GM19099 (cell line): Measurements from ENCODE around the gene PIKFYVE.
A peak's percentile ranks its signal among the peaks of the same experiment; 100 is the strongest.

Experiments
- POLR2A ChIP-seq: IDR thresholded peaks from 3 replicates; pipeline ENCODE4 v1.6.1; 2011; ENCODE audit warnings: low read depth; ENCODE audit not compliant: insufficient read length; ENCODE audit errors: extremely low read depth

The PIKFYVE gene

GRCh38 chr2:208265801-208266552 is at the start of gene PIKFYVE:
Gene PIKFYVE (plus strand): TSS chr2:208266255. CDS start chr2:208271520, 5,265 bp downstream.
- TF ChIP-seq POLR2A, result peak; percentile 62

DNA sequence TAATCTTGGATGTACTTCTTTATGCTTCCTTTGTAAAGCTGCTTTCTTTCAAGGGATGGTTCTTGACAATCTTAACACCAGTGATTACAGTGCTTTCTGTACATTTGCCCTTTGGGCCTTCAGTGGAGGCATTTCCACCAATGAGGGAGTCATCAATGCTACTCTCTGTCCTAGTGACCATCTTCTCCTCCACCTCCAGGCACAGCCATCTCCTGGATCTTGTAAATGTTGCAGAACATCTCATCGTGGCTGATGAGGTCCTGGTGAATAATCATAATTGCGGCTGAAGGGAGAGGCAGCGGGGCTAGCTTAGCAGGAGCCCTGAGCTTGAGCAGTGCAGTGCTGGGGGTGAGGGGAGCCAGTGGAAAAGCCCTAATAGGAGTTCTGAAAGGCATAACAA is 43.7 kb upstream of the PIKFYVE start:
- no peak for TF ChIP-seq POLR2A

GRCh38 chr2:208224802-208225201 is 41.3 kb upstream of the PIKFYVE start:
- TF ChIP-seq POLR2A, result no peak

DNA sequence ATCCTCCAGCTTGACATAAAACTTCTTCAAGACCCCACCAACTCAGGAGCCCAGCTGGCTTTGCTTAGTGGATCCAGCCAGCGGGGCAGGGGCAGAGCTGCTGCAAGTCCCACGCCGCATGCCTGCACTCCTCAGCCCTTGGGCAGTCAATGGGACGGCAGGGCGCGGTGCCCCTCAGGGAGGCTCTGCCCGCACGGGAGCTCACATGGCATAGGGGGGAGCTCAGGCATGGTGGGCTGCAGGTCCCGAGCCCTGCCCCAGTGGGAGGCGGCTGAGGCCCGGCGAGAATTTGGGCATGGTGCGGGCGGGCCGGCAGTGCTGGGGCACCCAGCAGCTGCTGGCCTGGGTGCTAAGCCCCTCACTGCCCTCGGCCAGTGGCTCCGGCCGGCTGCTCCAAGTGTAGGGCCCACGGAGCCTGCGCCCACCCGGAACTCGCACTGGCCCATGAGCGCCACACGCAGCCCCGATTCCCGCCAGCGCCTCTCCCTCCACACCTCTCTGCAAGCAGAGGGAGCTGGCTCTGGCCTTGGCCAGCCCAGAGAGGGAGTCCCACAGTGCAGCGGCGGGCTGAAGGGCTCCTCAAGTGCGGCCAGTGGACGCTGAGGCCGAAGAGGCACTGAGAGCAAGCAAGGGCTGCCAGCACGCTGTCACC is 38.3 kb upstream of the PIKFYVE start:
- no peak for TF ChIP-seq POLR2A

GRCh38 chr2:208228476-208228875 is 37.6 kb upstream of the PIKFYVE start:
- TF ChIP-seq POLR2A, result no peak

DNA sequence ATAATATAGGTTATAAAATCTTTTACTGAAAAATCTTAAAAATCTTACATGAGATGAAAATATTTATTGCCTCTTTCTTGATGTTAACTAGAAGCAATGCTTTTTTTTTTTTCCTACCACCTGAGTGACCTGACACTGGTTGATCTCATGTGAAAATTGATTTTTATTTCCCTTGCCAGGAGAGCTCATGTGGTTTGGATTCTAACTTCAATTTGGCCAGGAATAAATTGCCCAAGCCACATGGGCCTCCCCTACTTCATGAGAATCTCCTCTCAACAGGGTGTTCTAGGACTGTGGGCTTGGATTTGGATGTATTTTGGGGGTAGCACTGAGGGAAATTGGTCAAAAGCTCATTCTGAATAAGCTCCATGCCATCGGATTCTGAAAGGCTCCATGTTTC is 31.3 kb upstream of the PIKFYVE start:
- no peak for TF ChIP-seq POLR2A

- no peak for TF ChIP-seq POLR2A
Measured at GRCh38 chr2:208235860-208236259, 30.2 kb upstream of the PIKFYVE start.

- no peak for TF ChIP-seq POLR2A
Measured at GRCh38 chr2:208239770-208240493, 26.1 kb upstream of the PIKFYVE start.

GRCh38 chr2:208240619-208241209 is 25.3 kb upstream of the PIKFYVE start:
- no peak for TF ChIP-seq POLR2A

DNA sequence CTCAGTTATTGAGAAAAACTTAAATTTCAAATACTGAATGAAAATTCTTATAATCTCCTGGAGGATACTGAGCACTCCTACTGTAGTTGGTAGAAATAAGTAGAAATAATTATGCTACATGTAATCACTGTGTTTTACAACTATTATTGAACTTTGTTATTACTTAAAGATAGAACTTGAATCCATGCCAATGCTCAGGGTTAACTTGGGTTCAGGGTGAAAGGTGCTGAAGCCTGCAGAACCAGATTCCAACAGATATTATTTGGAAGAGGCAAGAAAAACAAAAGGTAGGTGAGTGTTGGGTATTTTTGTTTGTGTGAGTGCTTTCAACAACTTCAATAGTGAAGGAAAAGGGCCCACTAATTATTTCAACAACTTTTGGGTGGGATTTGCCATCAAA is 21.6 kb upstream of the PIKFYVE start:
- TF ChIP-seq POLR2A, result no peak

GRCh38 chr2:208245746-208246145 is 20.3 kb upstream of the PIKFYVE start:
- TF ChIP-seq POLR2A, result no peak

DNA sequence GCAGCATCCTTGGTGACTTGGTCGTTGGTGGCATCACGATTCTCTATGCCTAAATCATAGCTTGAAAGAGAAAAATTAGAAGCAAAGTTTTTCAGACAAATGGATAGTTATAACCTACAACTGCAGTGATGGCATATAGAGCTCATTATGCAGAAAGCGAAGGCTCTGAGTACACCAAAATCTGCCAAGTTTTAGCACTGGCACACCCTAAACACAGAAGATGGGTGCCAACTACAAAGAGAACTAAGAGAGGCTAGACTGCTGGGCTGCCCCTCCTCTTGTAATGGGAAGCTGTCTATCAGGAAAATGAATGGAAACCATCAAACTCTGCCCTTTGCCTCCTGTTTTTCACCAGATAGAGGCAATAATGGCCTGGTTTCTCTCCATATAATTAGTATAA is 17.5 kb upstream of the PIKFYVE start:
- no peak for TF ChIP-seq POLR2A

DNA sequence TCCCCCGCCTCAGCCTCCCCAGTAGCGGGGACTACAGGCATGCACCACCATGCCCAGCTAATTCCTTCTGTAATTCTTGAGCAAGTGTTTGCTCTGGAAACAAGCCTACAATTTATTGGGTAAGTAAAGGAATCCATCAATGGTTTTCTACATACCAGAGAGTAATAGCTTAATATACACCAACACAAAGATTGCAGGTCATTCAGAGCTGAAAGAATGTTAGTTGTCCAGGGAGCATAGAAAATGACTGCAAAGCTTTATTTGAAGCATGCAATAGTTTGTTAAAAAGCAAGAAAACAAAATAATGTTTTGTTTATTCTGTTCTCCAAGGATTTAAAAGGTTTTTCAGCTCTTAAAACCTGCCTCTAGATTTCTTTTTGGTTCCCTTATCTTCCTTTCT is 16.8 kb upstream of the PIKFYVE start:
- TF ChIP-seq POLR2A, result no peak

DNA sequence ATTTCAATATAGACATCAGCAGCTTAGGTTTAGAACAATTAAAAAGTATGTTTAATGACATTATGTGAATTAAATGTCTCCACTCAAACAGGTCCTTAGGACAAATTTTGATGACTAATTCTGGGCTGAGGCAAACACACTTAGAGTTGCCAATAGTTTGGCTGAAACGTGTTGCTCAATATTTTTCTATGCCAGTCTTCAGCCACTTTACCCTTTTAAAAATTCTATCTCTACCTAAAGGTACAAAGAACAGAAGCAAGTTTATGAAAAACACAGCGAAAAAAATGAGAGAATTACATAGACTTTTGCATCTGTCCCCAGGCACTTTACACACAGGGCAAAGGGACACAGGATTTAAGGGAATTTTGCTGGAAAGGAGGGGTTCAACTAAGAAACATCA is 15.7 kb upstream of the PIKFYVE start:
- TF ChIP-seq POLR2A, result no peak

DNA sequence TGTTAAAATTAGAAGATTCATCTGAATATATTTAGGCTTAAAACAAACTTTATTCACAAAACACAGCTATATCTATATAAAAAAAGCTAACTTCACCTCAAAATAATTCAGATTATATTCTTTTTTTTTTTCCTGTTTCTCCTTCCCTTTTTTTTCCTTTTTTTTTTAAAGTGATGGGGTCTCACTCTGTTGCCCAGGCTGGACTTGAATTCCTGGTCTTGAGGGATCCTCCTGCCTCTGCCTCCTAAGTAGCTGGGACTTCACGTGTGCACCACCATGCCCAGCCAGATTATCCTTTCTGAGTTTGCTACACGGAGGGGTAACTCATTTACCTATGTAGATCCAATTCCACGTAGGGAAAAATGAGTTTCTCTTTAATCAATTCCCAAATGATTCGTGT is 15.0 kb upstream of the PIKFYVE start:
- TF ChIP-seq POLR2A, result no peak
